Skeletal muscle cell (primary cell): ENCODE results near the gene SCARB1.

Source experiments
- DNase-seq: peaks from one replicate; pipeline ENCODE4 v3.0.0-alpha.2; 2010; ENCODE audit warnings: low read depth
- H3K4me3 ChIP-seq: 2 replicates; pipeline ENCODE4 v1.5.1; 2011; ENCODE audit warnings: low read depth, mild to moderate bottlenecking, control low read depth, low read length, moderate library complexity

Gene SCARB1

DNA sequence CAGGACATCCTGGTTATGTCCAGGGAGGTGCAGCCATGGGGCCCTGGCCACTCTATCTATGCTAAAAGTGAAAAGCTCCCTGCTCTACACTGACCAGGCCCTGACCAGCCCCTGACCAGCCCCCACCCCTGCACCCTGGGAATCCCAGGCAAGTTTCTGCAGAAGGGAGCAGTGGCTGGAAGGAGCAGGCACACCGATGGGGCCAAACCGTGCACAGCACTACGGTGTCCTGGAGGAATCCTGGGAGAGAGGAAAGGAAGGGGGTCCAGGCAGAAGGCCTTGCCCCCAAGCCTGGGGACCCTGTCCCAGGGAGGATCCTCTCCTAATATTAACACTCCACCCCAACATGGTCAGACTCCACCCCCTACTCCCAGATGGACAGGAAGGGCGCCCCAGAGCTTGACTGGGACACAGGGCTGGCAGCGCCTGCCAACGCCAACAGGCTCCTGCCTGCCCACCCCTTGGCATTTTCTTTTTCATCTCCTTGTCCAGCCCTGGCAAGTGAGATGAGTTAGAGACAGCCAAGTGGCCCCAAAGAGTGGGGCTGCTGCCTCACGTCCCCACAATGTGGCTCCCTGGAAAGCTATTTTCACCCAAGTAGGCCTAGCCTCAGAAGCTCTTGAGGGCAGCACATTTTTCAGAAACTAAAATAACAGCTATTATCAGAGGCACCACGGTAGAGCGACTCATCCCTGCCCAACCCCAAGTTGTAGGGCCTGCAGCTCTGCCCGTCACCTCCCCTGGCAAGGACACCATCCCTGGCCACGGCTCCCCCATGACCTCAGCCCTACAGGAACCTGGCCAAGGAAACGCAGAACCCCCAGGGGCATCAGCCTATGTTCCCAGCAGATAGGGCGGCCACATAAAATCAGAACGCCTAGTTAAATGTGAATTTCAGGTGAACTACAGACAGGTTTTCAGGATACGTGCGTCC lies 82.6 kb downstream of the SCARB1 start:
- no peak for DNase-seq
- H3K4me3 ChIP-seq = no peak overlapping the region

GRCh38 chr12:124780336-124780735 lies 83.3 kb downstream of the SCARB1 start:
- H3K4me3 ChIP-seq = no peak overlapping the region

DNA sequence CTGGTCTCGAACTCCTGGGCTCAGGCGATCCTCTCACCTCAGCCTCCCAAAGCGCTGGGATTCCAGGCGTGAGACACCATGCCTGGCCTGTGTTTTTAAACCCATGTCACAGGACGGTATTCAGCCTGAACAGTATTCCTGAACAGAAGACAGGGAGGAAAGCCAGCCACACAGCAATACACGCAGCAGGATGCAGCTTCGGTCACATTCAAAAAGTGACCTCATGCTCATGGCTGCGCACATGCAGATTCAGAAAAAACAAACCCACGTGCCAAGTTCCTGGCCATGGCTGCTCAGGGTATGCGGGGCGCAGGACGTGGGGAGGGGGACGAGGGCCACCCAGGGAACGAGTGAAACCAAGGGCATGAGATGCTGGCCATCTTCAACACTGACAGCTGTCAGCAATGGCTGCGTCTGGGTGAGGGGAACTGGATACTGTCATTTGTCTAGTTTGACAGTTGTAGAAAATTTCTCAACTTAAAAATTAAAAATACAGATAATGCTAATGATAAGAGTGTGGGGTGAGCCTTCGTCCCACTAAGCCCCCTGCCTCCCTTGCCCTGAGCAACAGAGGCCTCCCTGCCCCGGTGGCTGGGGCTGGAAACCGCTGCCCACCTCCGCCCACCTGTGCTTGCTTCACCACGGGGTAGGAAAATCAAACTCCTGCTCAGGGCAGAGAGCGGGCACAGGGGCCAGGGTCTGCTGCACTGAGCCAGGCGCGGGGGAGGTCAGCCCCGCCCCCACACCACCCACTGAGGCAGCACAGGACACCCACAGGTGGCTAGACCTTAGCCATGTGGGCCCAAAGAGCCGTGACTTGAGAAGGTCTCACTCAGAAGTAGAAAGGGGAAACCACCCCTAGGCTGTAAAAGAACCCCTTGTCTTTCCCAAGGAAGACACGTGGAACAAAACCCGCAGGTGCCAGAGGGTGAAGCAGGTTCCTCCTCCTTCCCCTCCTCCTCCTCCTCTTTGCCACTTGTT lies 84.2 kb downstream of the SCARB1 start:
- DNase-seq = no peak
- H3K4me3 ChIP-seq = no peak overlapping the region

More at GRCh38 chr12:124780336-124780735, 83.3 kb downstream of the SCARB1 start:
- DNase-seq = no peak

DNA sequence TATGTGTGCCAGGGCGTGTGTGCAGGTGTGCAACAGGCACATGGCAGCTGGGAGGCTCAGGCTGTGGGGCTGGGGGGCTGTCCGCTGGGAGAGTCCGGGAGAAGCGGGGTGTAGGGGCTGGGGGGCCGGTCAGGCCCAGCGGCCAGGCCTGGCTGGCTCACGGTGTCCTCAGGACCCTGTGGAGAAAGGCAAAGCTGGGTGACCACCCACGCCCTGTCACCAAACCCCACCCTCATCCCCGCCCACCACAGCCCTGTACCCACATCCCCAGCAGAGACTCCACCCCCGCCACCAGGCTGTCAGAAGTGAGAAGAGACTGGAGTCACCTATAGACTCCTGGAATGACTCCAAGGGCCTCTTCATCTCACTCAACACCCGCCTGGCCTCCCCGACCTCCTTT lies 85.3 kb downstream of the SCARB1 start:
- H3K4me3 ChIP-seq = no peak overlapping the region
- DNase-seq = no peak

DNA sequence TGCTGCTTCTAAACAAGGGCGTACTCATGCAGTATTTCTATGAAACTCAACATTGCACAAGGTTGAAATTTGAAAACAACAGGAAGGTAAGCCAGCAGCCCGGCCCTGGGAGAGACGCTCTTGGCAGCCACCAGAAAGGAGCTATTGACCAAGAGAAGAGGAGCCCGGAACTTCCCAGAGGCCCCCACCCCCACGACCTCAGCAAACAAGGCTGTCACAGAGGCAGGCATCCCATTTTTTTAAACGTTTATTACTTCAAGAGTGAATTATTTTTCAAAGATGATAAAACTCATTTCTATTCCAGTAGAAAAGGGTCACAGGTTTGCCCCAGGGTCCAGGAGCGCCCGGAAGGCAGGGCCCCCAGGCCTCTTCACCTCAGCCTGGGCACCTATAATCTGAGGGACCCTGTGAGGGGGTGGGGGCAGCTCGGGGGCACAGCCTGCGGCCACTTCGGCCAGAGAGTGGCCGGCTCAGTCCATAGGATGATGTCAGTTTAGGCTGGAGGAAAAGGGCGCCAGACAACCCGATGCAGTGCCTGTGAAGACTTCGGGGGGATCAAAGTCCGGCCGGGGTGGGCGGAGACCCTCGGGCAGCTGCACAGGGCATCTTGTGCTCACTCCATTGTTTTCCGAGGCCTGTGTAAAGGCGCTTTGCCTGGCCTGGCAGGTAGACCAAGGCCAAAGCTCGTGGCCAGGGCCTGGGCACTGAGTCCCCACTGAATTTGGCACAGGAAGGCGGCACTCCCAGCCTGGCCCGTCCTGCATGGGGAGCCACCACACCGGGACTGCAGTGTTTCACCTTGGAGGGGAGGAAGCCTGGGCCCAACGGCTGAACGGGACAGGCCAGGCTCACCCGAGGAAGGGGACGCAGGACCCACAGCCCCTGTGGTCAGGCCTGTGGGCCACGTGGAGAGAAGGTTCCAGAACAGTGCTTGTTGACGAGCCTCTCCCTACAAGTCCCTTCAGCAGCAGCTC lies 86.0 kb downstream of the SCARB1 start:
- no peak overlapping the region for H3K4me3 ChIP-seq
- peak; percentile 52 for DNase-seq

DNA sequence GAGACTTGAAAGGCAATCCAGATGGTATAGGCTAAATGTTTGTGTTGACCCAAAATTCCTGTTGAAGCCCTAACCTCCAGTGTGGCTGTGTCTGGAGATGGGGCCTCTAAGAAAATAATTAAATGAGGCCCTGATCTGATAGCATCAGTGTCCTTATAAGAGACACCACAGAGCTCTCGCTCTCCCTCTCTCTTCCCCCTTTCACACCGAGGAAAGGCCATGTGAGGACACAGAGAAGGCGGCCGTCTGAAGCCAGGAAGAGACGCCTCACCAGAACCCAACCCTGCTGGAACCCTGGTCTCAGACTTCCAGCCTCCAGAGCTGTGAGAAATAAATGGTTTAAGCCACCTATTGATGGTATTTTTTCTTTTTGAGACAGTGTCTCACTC lies 87.5 kb downstream of the SCARB1 start:
- no peak for DNase-seq
- H3K4me3 ChIP-seq = no peak overlapping the region

DNA sequence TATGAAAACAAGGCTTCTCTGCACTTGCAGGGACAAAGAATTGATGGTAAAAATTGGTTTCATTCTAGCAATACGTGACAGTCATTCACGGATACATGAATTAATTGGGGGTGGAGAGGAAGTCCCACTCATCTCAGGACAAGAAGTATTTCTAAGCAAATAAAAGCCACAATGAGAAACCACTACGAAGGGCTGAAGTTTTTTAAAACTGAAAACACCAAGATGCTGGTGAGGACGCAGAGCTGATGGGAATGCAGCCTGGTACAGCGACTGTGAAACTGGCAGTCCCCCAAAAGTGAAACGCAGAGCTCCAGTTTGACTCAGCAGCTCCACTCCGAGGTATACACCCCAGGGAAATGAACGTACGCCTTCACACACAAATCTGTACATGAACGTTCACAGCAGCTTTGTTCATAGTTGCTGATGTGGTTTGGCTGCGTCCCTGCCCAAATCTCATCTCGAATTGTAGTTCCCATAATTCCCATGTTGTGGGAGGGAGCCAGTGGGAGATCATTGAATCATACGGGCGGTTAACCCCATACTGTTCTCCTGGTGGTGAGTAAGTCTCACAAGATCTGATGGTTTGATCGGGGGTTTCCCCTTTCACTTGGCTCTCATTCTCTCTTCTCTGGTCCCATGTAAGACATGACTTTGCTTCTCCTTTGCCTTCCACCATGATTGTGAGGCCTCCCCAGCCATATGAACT lies 89.0 kb downstream of the SCARB1 start:
- DNase-seq = peak; percentile 99
- H3K4me3 ChIP-seq = peak overlapping the region; percentile 26

DNA sequence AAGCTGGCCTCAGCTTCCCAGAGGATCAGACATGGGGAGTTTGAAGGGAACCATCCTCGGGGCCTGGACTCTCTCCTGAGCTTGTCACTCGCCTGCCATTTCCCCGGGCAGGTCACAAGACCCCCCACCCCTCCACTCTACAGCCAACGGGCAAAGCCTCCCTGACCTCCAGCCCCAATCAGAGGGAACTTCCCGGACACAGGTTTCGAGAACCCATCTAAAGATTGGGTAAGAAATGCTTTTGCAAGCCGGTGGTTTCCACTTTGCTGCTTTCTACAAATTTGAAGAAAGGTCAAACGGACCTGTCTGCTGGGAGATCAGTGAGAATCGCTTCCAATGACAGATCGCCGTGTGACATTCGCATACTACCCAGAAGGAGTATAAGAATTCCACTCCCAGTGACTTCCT lies 89.6 kb downstream of the SCARB1 start:
- DNase-seq = peak; percentile 25
- peak overlapping the region; percentile 26 for H3K4me3 ChIP-seq

GRCh38 chr12:124772289-124773170 lies 91.1 kb downstream of the SCARB1 start:
- H3K4me3 ChIP-seq = no peak overlapping the region
- no peak for DNase-seq

GRCh38 chr12:124771462-124772288 lies 92.0 kb downstream of the SCARB1 start:
- H3K4me3 ChIP-seq = no peak overlapping the region
- no peak for DNase-seq

DNA sequence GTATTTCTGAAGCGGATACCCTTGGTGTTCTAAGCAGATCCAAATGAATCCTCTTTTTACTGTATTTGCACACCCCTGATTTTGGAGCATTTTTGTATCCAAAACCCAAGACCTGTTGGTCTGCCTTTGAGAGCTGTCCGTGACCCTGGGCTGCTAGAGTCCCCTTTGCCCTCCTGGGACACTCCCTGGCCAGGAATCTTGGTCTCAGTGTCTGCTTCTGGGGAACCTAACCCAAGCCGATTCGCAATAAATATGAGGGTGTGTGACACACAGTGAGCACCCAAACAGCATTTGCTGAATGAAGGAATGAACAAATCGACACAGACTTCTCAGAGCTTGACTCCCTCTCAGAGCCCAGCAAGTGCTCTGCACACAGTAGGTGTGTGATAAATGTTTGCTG lies 92.9 kb downstream of the SCARB1 start:
- no peak overlapping the region for H3K4me3 ChIP-seq
- no peak for DNase-seq

DNA sequence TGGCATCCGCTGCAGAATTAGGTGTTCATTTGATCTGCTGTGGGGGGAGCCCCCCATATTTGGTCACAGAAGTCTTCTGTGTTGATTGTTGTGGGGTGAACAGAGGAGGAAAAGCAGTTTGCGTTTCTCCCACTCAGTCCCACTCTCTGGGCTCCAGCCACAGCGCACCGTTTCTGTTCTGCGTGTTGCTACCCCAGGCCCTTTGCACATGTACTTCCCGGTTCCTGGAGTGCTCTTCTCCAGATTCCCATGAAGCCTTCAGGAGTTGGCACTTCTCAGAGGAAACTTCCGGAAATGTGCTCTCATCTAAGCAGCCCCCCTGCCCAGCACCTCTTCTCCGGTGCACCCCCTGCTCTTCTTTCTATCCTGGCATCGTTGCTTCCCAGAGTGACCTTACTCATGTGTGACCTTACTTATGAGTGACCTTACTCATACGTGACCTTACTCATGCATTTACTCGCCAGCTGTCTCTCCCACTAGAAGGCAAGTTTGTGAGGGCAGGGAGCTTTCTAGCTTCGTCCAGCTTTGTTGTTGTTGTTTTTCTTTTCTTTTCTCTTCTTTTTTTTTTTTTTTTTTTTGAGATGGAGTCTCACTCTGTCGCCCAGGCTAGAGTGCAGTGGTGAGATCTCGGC lies 93.7 kb downstream of the SCARB1 start:
- H3K4me3 ChIP-seq = no peak overlapping the region
- no peak for DNase-seq

DNA sequence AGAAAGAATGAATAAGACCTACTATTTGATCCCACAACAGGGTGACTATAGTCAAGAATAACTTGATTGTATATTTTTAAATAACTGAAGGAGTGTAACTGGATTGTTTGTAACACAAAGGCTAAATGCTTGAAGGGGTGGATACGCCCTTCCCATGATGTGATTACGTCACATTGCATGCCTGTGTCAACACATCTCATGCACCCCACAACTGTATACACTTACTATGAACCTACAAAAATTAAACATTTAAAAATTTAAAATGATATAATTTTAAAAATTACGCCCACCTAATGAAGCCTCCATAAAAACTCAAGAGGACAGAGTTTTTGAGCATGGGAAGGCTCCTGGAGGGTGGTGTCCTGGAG lies 94.5 kb downstream of the SCARB1 start:
- H3K4me3 ChIP-seq = no peak overlapping the region
- DNase-seq = no peak

DNA sequence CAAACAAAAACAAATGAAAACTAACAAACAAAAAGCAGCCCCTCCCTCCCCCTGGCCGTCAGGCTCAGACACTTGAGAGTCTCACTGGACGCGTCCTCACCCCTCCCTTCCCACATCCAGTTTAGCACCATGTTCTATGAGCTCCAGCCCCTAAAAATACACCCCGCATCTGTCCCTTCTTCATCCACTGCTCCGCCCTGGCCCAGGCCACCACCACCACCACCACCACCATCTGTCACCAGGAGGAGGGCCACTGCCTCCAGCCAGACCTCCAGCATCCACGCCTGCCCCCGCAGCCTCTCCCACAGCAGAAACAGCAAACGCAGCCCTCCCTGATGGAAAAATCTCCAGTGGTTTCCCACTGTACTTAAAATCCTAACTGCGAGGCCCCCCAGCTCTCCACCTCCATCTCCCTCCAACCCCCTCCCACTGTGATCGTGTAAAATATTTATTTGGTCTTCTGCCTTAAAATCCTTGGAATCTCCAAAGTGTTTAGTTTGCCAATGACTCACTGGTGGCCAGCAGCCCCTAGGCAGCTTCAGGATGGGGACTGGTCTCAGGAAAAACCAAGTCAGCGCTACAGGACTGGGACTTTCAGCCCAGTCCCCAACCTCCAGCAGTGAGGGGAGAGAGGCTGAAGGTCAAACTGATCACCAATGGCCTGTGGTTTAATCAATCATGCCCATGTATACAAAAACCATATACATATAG lies 95.1 kb downstream of the SCARB1 start:
- no peak overlapping the region for H3K4me3 ChIP-seq
- DNase-seq = no peak

DNA sequence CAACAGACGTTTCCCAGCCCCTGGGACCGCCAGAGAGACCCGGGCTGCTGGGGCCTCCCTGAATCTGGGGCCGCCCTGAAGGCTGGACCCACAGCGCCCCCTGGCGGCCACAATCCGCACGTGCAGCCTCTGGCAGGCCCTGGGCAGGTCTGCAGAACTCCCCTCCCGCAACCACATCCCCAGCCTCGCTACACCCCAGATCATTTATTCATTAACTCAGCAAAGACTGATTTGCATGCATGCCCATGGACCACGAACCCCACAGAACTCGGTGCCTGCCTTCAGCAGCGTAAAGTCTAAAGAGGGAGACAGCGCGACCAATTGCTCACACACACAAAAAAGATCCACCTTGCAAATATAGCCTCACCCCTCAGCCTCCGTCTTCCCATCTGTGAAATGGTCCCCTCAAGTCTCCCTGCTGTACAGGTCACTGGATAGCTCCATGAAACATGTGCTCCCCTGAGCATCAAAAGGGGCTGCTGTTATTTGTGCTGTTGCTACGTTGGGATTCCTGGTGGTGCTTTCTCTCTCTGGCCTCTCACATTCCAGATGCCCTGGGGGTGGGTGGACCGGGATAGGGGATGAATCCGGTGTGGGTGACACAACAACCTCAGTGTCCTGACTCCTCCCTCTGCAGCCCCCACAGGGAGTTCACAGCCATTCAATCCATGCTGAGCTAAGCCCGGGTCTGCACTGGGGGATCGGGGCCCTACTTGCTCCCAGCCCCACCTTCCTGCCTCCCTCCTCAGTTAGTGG lies 96.4 kb downstream of the SCARB1 start:
- DNase-seq = no peak
- no peak overlapping the region for H3K4me3 ChIP-seq
